ENCODE measurements around the gene ADGRB3.

The ADGRB3 gene

DNA sequence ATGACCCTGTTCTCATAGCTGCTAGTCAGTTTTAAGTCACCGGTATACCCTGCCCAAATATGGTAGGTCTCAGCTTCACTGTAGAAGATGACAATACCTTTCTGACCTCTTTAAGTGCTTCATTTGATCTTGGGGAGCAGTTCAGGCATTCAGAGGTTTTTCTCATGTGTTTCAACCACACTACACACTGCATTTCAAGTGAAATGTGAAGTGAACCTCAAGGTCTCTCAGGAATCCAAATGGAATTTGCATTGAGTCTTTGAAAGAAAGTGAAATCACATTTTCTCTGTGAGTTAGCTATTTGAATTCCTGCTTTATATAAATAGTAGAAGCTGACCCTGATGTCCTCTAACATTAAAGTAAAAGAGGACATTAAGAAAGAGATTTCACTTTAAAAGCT is 461.6 kb downstream of the ADGRB3 start:
- TF ChIP-seq, protein P1, sequence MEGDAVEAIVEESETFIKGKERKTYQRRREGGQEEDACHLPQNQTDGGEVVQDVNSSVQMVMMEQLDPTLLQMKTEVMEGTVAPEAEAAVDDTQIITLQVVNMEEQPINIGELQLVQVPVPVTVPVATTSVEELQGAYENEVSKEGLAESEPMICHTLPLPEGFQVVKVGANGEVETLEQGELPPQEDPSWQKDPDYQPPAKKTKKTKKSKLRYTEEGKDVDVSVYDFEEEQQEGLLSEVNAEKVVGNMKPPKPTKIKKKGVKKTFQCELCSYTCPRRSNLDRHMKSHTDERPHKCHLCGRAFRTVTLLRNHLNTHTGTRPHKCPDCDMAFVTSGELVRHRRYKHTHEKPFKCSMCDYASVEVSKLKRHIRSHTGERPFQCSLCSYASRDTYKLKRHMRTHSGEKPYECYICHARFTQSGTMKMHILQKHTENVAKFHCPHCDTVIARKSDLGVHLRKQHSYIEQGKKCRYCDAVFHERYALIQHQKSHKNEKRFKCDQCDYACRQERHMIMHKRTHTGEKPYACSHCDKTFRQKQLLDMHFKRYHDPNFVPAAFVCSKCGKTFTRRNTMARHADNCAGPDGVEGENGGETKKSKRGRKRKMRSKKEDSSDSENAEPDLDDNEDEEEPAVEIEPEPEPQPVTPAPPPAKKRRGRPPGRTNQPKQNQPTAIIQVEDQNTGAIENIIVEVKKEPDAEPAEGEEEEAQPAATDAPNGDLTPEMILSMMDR (IDR thresholded peaks at IDR 0.05), result no peak
- Histone ChIP-seq H3K27ac (no peak overlapping the region), H3K4me1 (ENCODE audit: control insufficient read depth in 1 of 2, insufficient read depth in 1 of 2, low read depth in 1 of 2, low read length in 1 of 2) (no peaks in the 10 kb centered on the region), H3K27me3 (no peaks in the 10 kb centered on the region), H3K36me3 (no peaks in the 10 kb centered on the region), H3K4me3 (ENCODE audit: low read depth in 1 of 2, low read length in 1 of 2) (no peak overlapping the region), H3K9me3 (no peaks in the 10 kb centered on the region)

DNA sequence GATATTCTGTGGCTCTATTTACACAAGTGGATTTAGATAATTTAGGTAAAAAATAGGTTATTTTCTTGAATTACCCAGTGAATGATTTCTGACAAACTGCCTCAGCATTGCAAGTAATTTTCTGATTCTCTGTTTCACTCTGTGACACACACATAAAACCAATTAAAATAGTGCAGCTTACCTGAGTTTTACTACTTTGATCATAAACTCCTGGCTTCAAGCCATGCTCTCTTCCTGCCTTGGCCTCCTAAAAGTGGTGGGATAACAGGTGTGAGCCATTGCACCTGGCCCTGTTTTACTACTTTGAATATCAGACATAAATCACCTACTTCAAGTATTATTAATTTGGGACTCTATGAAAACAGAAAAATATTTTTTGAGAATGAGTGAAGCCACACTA is 462.9 kb downstream of the ADGRB3 start:
- Histone ChIP-seq H3K36me3 (no peaks in the 10 kb centered on the region), H3K27me3 (no peaks in the 10 kb centered on the region), H3K4me3 (ENCODE audit: low read depth in 1 of 2, low read length in 1 of 2) (no peak overlapping the region), H3K27ac (no peak overlapping the region), H3K9me3 (no peaks in the 10 kb centered on the region), H3K4me1 (ENCODE audit: control insufficient read depth in 1 of 2, insufficient read depth in 1 of 2, low read depth in 1 of 2, low read length in 1 of 2) (no peaks in the 10 kb centered on the region)
- TF ChIP-seq, protein P1 (IDR thresholded peaks at IDR 0.05), result no peak

DNA sequence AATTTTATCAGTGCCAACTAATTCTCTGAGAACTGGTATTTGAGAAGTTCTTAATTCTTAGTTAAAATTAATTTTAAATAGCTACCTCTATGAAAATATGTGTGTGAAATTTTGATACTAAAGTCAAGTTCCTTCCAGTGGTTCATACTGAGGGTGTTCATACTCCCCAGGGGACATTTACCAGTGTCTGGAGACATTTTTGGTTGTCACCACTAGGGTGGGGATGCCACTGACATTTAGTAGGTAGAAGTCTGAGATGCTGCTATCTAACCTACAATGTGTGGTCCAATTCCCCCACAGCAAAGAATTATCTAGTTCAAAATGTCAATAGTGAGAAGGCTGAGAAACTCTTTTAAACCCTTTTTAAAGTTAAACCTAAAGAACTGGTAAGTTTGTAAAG is 463.8 kb downstream of the ADGRB3 start:
- no peaks in the 10 kb centered on the region for H3K27me3 ChIP-seq
- H3K9me3 ChIP-seq, result no peaks in the 10 kb centered on the region
- no peaks in the 10 kb centered on the region for H3K36me3 ChIP-seq
- TF ChIP-seq, protein P1 (IDR thresholded peaks at IDR 0.05), result no peak
- H3K4me3 ChIP-seq (ENCODE audit: low read depth in 1 of 2, low read length in 1 of 2), result no peak overlapping the region
- H3K27ac ChIP-seq, result no peak overlapping the region
- H3K4me1 ChIP-seq (ENCODE audit: control insufficient read depth in 1 of 2, insufficient read depth in 1 of 2, low read depth in 1 of 2, low read length in 1 of 2), result no peaks in the 10 kb centered on the region

DNA sequence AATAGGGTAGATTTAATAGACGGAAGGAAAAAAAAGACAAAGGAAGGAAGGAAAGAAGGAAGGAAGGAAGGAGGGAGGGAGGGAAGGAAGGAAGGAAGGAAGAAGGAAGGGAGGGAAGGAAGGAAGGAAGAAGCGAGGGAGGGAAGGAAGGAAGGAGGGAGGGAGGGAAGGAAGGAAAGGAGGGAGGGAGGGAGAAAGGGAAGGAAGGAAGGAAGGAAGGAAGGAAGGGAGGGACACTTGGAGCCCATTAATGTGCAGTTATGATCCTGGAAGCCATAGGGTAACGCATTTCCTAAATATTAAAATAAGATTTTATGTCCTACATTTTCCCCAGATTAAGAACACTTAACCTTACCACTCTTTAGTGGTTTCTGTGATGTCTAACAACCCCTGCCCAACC is 465.7 kb downstream of the ADGRB3 start:
- Histone ChIP-seq H3K36me3 (no peaks in the 10 kb centered on the region), H3K27ac (no peak overlapping the region), H3K4me1 (ENCODE audit: control insufficient read depth in 1 of 2, insufficient read depth in 1 of 2, low read depth in 1 of 2, low read length in 1 of 2) (no peaks in the 10 kb centered on the region), H3K27me3 (no peaks in the 10 kb centered on the region), H3K9me3 (no peaks in the 10 kb centered on the region), H3K4me3 (ENCODE audit: low read depth in 1 of 2, low read length in 1 of 2) (no peak overlapping the region)
- TF ChIP-seq, protein P1 (IDR thresholded peaks at IDR 0.05), result no peak

DNA sequence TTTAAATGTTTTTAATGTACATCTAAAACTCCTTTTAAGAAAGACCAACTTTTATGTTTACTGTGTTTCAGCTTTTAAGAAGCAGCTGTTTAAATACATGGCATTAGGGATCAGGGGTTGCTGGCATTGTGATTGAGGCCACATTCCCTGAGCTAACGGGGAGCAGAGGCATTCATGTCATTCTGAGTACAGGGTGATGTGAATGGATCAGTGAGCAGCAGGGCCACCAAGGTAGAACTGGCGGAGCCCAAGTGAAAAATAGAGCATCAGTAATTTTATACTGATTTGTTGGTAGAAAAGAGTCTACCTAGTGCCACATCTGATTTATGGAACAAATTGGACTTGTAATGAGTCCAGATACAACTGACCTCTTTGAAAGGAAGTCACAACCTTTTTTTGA is 467.3 kb downstream of the ADGRB3 start:
- H3K27me3 ChIP-seq, result no peaks in the 10 kb centered on the region
- no peaks in the 10 kb centered on the region for H3K36me3 ChIP-seq
- TF ChIP-seq, protein P1 (IDR thresholded peaks at IDR 0.05), result no peak
- no peak overlapping the region for H3K4me3 ChIP-seq (ENCODE audit: low read depth in 1 of 2, low read length in 1 of 2)
- H3K4me1 ChIP-seq (ENCODE audit: control insufficient read depth in 1 of 2, insufficient read depth in 1 of 2, low read depth in 1 of 2, low read length in 1 of 2), result no peaks in the 10 kb centered on the region
- no peaks in the 10 kb centered on the region for H3K9me3 ChIP-seq
- no peak overlapping the region for H3K27ac ChIP-seq

DNA sequence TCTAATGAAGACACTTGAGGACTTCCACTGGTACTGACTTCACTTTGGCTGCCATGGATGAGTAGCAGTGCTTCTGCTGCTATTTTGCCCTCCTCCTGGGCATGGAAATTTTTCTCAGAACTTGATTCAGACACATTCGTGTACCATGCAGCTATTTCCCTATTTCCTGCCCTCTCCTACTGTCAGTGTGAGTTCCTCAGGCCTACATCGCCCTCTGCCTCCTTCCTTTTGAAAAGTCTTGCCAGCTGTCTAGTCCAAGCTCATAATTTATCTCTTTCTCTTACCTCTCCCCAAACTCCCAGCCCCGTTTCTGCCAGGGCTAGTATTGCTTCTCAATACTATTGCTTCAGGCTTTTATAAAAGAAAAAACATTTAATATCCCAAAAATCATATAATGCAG is 470.2 kb downstream of the ADGRB3 start:
- no peaks in the 10 kb centered on the region for H3K9me3 ChIP-seq
- no peaks in the 10 kb centered on the region for H3K36me3 ChIP-seq
- no peaks in the 10 kb centered on the region for H3K27me3 ChIP-seq
- TF ChIP-seq, protein P1 (IDR thresholded peaks at IDR 0.05), result no peak
- no peaks in the 10 kb centered on the region for H3K4me1 ChIP-seq (ENCODE audit: control insufficient read depth in 1 of 2, insufficient read depth in 1 of 2, low read depth in 1 of 2, low read length in 1 of 2)
- H3K27ac ChIP-seq, result no peak overlapping the region
- no peak overlapping the region for H3K4me3 ChIP-seq (ENCODE audit: low read depth in 1 of 2, low read length in 1 of 2)

Measured in neutrophil (primary cell).